OCI-LY7 (cell line): ENCODE results near the gene SLC5A10. TPM values are rescaled to one million over a fixed set of nuclear protein-coding genes. Genes with fewer than 3 reads are reported as not detected.

Source experiments
- BruUV-seq: library from RNA; stranded (reverse); fragments of 400-500 nt; replicated peaks from 2 replicates; lab custom pipeline; 2021; lab: Mats Ljungman, UMichigan
- CTCF ChIA-PET: fragments of 300-600 bp; sonication (Branson Sonifier 250); formaldehyde crosslinking; loops from one replicate; lab custom pipeline; 2022; ENCODE audit warnings: antibody characterized with exemption; ENCODE audit not compliant: unreplicated experiment; lab: Charles Lee
- POLR2A ChIA-PET: fragments of 300-600 bp; sonication (Branson Sonifier 250); formaldehyde crosslinking; loops from one replicate; lab custom pipeline; 2022; ENCODE audit warnings: antibody characterized with exemption; lab: Charles Lee
- DNase-seq: peaks from one replicate; pipeline ENCODE4 v3.0.0-alpha.2; 2015; ENCODE audit warnings: low spot score
- H2AFZ ChIP-seq: fragments of 200-600 bp; sonication (generic), shearing (Covaris generic); 2 replicates; pipeline ENCODE4 v1.6.1; 2014; ENCODE audit warnings: mild to moderate bottlenecking, antibody characterized with exemption, low read length, moderate library complexity
- H3K27ac ChIP-seq: fragments of 200-600 bp; sonication (generic); 2 replicates; pipeline ENCODE4 v1.5.1; 2014; ENCODE audit warnings: mixed run types, low read depth, mild to moderate bottlenecking, moderate library complexity, low read length, inconsistent platforms; ENCODE audit not compliant: poor library complexity, severe bottlenecking
- H3K36me3 ChIP-seq: fragments of 200-600 bp; sonication (generic); 2 replicates; pipeline ENCODE4 v1.6.1; 2014; ENCODE audit warnings: mild to moderate bottlenecking, antibody characterized with exemption, low read length, moderate library complexity, mixed read lengths; ENCODE audit not compliant: insufficient read depth
- H3K4me1 ChIP-seq: fragments of 200-600 bp; sonication (generic); 2 replicates; pipeline ENCODE4 v1.5.1; 2014; ENCODE audit warnings: mild to moderate bottlenecking, low read length; ENCODE audit not compliant: insufficient read depth, poor library complexity, severe bottlenecking
- H3K4me2 ChIP-seq: fragments of 200-600 bp; sonication (generic); 2 replicates; pipeline ENCODE4 v1.6.1; 2014; ENCODE audit warnings: mild to moderate bottlenecking, low read length
- H3K4me3 ChIP-seq: fragments of 200-600 bp; sonication (generic); 2 replicates; pipeline ENCODE4 v1.5.1; 2014; ENCODE audit warnings: mild to moderate bottlenecking, low read depth, low read length; ENCODE audit not compliant: poor library complexity, severe bottlenecking
- H3K79me2 ChIP-seq: fragments of 200-600 bp; sonication (generic); 2 replicates; pipeline ENCODE4 v1.6.1; 2016; ENCODE audit warnings: low read depth, mild to moderate bottlenecking, low read length, moderate library complexity, mixed read lengths; ENCODE audit not compliant: insufficient read depth
- H3K9me2 ChIP-seq: fragments of 200-600 bp; sonication (generic); 2 replicates; pipeline ENCODE4 v1.6.1; 2016; ENCODE audit warnings: mild to moderate bottlenecking, low read length, mixed read lengths; ENCODE audit not compliant: insufficient read depth
- H3K9me3 ChIP-seq: fragments of 200-600 bp; sonication (generic); 2 replicates; pipeline ENCODE4 v1.6.1; 2014; ENCODE audit warnings: mild to moderate bottlenecking, mixed run types, low read length, mixed read lengths
- H4K20me1 ChIP-seq: fragments of 200-600 bp; sonication (generic); 2 replicates; pipeline ENCODE4 v1.6.1; 2014; ENCODE audit warnings: mild to moderate bottlenecking, antibody characterized with exemption, low read length, moderate library complexity, mixed read lengths; ENCODE audit not compliant: insufficient read depth
- CTCF ChIP-seq: fragments of 200-600 bp; sonication (generic); conservative IDR thresholded peaks from 2 replicates; pipeline ENCODE4 v1.5.1; 2014; ENCODE audit warnings: mild to moderate bottlenecking, antibody characterized with exemption, low read length, moderate library complexity, mixed read lengths
- EZH2phosphoT487 ChIP-seq: fragments of 200-600 bp; sonication (generic); IDR thresholded peaks from 2 replicates; pipeline ENCODE4 v1.6.1; 2018; ENCODE audit warnings: low read depth, borderline replicate concordance, mild to moderate bottlenecking, mixed run types, antibody characterized with exemption, low read length, moderate library complexity, mixed read lengths
- intact Hi-C: fragments of 100-400 bp; cut with micrococcal nuclease; formaldehyde crosslinking; loops from one replicate; pipeline ENCODE4 v1.10.0; 2022; ENCODE audit not compliant: unreplicated experiment
- total RNA-seq, 2 experiments: library from RNA; depleted of rRNA in 1 of 2; stranded (reverse); fragments of >200 nt in 1 of 2; shearing (Covaris generic) in 1 of 2; gene quantifications; 2 replicates each; pipeline ENCODE4 v1.2.3, GENCODE V29; 2014 to 2022

SLC5A10 gene
- total RNA-seq, 2 experiments from 2014 or later, result not detected

GRCh38 chr17:18960241-18960665, 8.3 kb downstream of the SLC5A10 start:
- Histone ChIP-seq H3K27ac (no peak overlapping the region), H3K4me3 (no peak overlapping the region), H3K9me2 (no peaks in the 10 kb centered on the region), H3K36me3 (no peaks in the 10 kb centered on the region), H3K4me1 (peaks cover 9% of the 10 kb centered on the region), H2AFZ (no peak overlapping the region; the same call in 1 of the 2 replicates), H3K4me2 (no peak overlapping the region), H3K79me2 (no peaks in the 10 kb centered on the region), H4K20me1 (no peaks in the 10 kb centered on the region), H3K9me3 (no peaks in the 10 kb centered on the region)
- POLR2A ChIA-PET, result no interaction called here
- intact Hi-C loops, result no loop called here
- TF ChIP-seq EZH2phosphoT487, result no peak
- no peak for TF ChIP-seq CTCF
- BruUV-seq, result no TSS peak
- DNase-seq, result no peak
- CTCF ChIA-PET, result interaction anchor here (1.1 kb wide), 1 partner anchor 56 kb away, joined by 3 read pairs; no protein-coding TSS in a partner anchor

- BruUV-seq, result no TSS peak
- peaks cover 9% of the 10 kb centered on the region for H3K4me1 ChIP-seq
- no peak overlapping the region for H3K4me3 ChIP-seq
- peak overlapping the region; percentile 23; the same call in 1 of the 2 replicates for H2AFZ ChIP-seq
- H4K20me1 ChIP-seq, result no peaks in the 10 kb centered on the region
- peak; percentile 86 for DNase-seq
- H3K4me2 ChIP-seq, result 0 out of 2 replicates have a peak overlapping the region, but pooled peaks have one; percentile 13
- H3K27ac ChIP-seq, result no peak overlapping the region
- ChIA-PET POLR2A (interaction anchor here (0.5 to 0.8 kb wide), 2 partner anchors 52 to 146 kb away, joined by 3 read pairs; no protein-coding TSS in a partner anchor), CTCF (interaction anchor here (0.6 to 1.1 kb wide), 4 partner anchors 17 to 56 kb away, joined by 3 read pairs; no protein-coding TSS in a partner anchor)
- H3K36me3 ChIP-seq, result no peaks in the 10 kb centered on the region
- no peaks in the 10 kb centered on the region for H3K9me2 ChIP-seq
- intact Hi-C loops, result no loop called here
- no peak for TF ChIP-seq EZH2phosphoT487
- TF ChIP-seq CTCF, result peak; percentile 96
- H3K79me2 ChIP-seq, result no peaks in the 10 kb centered on the region
- H3K9me3 ChIP-seq, result no peaks in the 10 kb centered on the region
These were observed 9.0 kb downstream of the SLC5A10 start for GRCh38 chr17:18960803-18961511.
